Gastrocnemius medialis (tissue), 4 donors: ENCODE measurements around the gene ZNF664.

ENCODE experiments used
- CTCF ChIP-seq, 5 experiments: fragments of 450-650 bp in 3 of 5; fragments of 200-600 bp in 2 of 5; sonication (generic) in 2 of 5; IDR thresholded peaks in 4 of 5; conservative IDR thresholded peaks in 1 of 5; 1 replicate in 4 of 5; 2 replicates in 1 of 5; pipeline ENCODE4 v1.5.1; 2016 to 2019; ENCODE audit warnings: antibody characterized with exemption in 5 of 5, mild to moderate bottlenecking in 3 of 5, moderate library complexity in 3 of 5
- POLR2A ChIP-seq, 2 donors: fragments of 450-650 bp; IDR thresholded peaks; one replicate each; pipeline ENCODE4 v1.6.1; 2017; ENCODE audit warnings: antibody characterized with exemption in 2 of 2, mild to moderate bottlenecking in 2 of 2, moderate library complexity in 2 of 2

- no peak for TF ChIP-seq CTCF (IDR thresholded peaks at IDR 0.05 in 4 of 5, conservative IDR thresholded peaks at IDR 0.05 in 1 of 5)
- no peak for TF ChIP-seq POLR2A (IDR thresholded peaks at IDR 0.05)
These were observed 11.2 kb upstream of the ZNF664 start for GRCh38 chr12:123961585-123962345.
